ENCODE results near the gene PLAC1.

PLAC1 gene

GRCh38 chrX:134600714-134601113 is 57.6 kb downstream of the PLAC1 start:
- no peak for DNase-seq
- Histone ChIP-seq H3K27me3 (no peaks in the 10 kb centered on the region), H3K4me3 (ENCODE audit: low read depth, low read length) (no peak overlapping the region), H3K4me1 (no peaks in the 10 kb centered on the region), H3K36me3 (no peaks in the 10 kb centered on the region), H3K9me3 (no peaks in the 10 kb centered on the region)
- TF ChIP-seq, protein P1, sequence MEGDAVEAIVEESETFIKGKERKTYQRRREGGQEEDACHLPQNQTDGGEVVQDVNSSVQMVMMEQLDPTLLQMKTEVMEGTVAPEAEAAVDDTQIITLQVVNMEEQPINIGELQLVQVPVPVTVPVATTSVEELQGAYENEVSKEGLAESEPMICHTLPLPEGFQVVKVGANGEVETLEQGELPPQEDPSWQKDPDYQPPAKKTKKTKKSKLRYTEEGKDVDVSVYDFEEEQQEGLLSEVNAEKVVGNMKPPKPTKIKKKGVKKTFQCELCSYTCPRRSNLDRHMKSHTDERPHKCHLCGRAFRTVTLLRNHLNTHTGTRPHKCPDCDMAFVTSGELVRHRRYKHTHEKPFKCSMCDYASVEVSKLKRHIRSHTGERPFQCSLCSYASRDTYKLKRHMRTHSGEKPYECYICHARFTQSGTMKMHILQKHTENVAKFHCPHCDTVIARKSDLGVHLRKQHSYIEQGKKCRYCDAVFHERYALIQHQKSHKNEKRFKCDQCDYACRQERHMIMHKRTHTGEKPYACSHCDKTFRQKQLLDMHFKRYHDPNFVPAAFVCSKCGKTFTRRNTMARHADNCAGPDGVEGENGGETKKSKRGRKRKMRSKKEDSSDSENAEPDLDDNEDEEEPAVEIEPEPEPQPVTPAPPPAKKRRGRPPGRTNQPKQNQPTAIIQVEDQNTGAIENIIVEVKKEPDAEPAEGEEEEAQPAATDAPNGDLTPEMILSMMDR (IDR thresholded peaks at IDR 0.05; ENCODE audit: low read depth, low read length), result no peak

GRCh38 chrX:134599184-134599914 is 58.9 kb downstream of the PLAC1 start:
- no peak for DNase-seq
- H3K4me3 ChIP-seq (ENCODE audit: low read depth, low read length), result no peak overlapping the region
- no peaks in the 10 kb centered on the region for H3K9me3 ChIP-seq
- no peaks in the 10 kb centered on the region for H3K4me1 ChIP-seq
- H3K27me3 ChIP-seq, result no peaks in the 10 kb centered on the region
- no peaks in the 10 kb centered on the region for H3K36me3 ChIP-seq
- TF ChIP-seq, protein P1 (IDR thresholded peaks at IDR 0.05; ENCODE audit: low read depth, low read length), result no peak

GRCh38 chrX:134592303-134592702 is 66.0 kb downstream of the PLAC1 start:
- H3K36me3 ChIP-seq, result no peaks in the 10 kb centered on the region

DNA sequence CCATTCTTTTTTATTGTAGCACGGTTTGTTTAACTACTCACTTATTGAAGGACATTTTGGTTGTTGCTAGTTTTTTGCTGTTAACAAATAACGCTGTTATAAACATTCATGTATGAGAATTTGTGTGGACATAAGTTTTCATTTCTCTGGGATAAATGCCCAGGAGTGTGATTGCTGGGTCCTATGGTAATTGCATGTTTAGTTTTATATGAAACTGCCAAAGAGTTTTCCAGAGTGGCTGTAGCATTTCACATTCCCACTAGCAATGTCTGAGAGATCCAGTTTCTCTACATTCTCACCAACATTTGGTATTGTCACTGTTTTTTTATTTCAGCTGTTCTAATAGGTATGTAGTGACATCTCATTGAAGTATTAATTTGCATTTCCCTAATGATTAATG is 66.8 kb downstream of the PLAC1 start:
- Histone ChIP-seq H3K9me3 (no peaks in the 10 kb centered on the region), H3K4me3 (ENCODE audit: low read depth, low read length) (no peak overlapping the region), H3K27me3 (no peaks in the 10 kb centered on the region), H3K36me3 (no peaks in the 10 kb centered on the region), H3K4me1 (no peaks in the 10 kb centered on the region)
- TF ChIP-seq, protein P1 (IDR thresholded peaks at IDR 0.05; ENCODE audit: low read depth, low read length), result no peak
- no peak for DNase-seq

More at GRCh38 chrX:134592303-134592702, 66.0 kb downstream of the PLAC1 start:
- Histone ChIP-seq H3K4me3 (ENCODE audit: low read depth, low read length) (no peak overlapping the region), H3K4me1 (no peaks in the 10 kb centered on the region), H3K27me3 (no peaks in the 10 kb centered on the region), H3K9me3 (no peaks in the 10 kb centered on the region)
- no peak for DNase-seq
- TF ChIP-seq, protein P1 (IDR thresholded peaks at IDR 0.05; ENCODE audit: low read depth, low read length), result no peak

- H3K4me3 ChIP-seq (ENCODE audit: low read depth, low read length), result no peak overlapping the region
- no peaks in the 10 kb centered on the region for H3K36me3 ChIP-seq
- no peaks in the 10 kb centered on the region for H3K9me3 ChIP-seq
- no peak for DNase-seq
- H3K27me3 ChIP-seq, result no peaks in the 10 kb centered on the region
- TF ChIP-seq, protein P1 (IDR thresholded peaks at IDR 0.05; ENCODE audit: low read depth, low read length), result no peak
- H3K4me1 ChIP-seq, result no peaks in the 10 kb centered on the region
Measured at GRCh38 chrX:134588806-134589205, 69.5 kb downstream of the PLAC1 start.

GRCh38 chrX:134580907-134581306 is 77.4 kb downstream of the PLAC1 start:
- Histone ChIP-seq H3K4me3 (ENCODE audit: low read depth, low read length) (no peak overlapping the region), H3K36me3 (no peaks in the 10 kb centered on the region), H3K27me3 (no peaks in the 10 kb centered on the region), H3K4me1 (no peaks in the 10 kb centered on the region), H3K9me3 (no peaks in the 10 kb centered on the region)
- DNase-seq, result no peak
- TF ChIP-seq, protein P1 (IDR thresholded peaks at IDR 0.05; ENCODE audit: low read depth, low read length), result no peak
